HEK293T (cell line): ENCODE results near the gene TMEM130.

Experiments used
- ARNT ChIP-seq: fragments of 450-650 bp; IDR thresholded peaks from 2 replicates; pipeline ENCODE4 v1.6.1; 2017; ENCODE audit warnings: mild to moderate bottlenecking
- BHLHE40 ChIP-seq: fragments of 450-650 bp; IDR thresholded peaks from 2 replicates; pipeline ENCODE4 v1.6.1; 2016; ENCODE audit warnings: mild to moderate bottlenecking, moderate library complexity, borderline replicate concordance
- CTBP1 ChIP-seq: fragments of 450-650 bp; IDR thresholded peaks from 2 replicates; pipeline ENCODE4 v1.6.1; 2016; ENCODE audit warnings: borderline replicate concordance
- ELF4 ChIP-seq: fragments of 450-650 bp; IDR thresholded peaks from 2 replicates; pipeline ENCODE4 v1.6.1; 2017; ENCODE audit warnings: antibody characterized with exemption
- FOXA1 ChIP-seq: fragments of 450-650 bp; IDR thresholded peaks from 2 replicates; pipeline ENCODE4 v1.6.1; 2016; ENCODE audit warnings: mild to moderate bottlenecking
- FOXM1 ChIP-seq: fragments of 450-650 bp; IDR thresholded peaks from 2 replicates; pipeline ENCODE4 v1.6.1; 2017; ENCODE audit warnings: mild to moderate bottlenecking, borderline replicate concordance
- L3MBTL2 ChIP-seq: fragments of 450-650 bp; conservative IDR thresholded peaks from 2 replicates; pipeline ENCODE4 v1.6.1; 2016; ENCODE audit warnings: mild to moderate bottlenecking
- LEF1 ChIP-seq: fragments of 450-650 bp; IDR thresholded peaks from 2 replicates; pipeline ENCODE4 v1.6.1; 2017; ENCODE audit warnings: mild to moderate bottlenecking, borderline replicate concordance
- NFRKB ChIP-seq: fragments of 450-650 bp; IDR thresholded peaks from 2 replicates; pipeline ENCODE4 v1.6.1; 2016; ENCODE audit warnings: mild to moderate bottlenecking, moderate library complexity
- SP1 ChIP-seq: fragments of 450-650 bp; IDR thresholded peaks from 2 replicates; pipeline ENCODE4 v1.6.1; 2017
- SUZ12 ChIP-seq: fragments of 450-650 bp; IDR thresholded peaks from 2 replicates; pipeline ENCODE4 v1.6.1; 2016; ENCODE audit warnings: mild to moderate bottlenecking
- TARDBP ChIP-seq: fragments of 450-650 bp; IDR thresholded peaks from 2 replicates; pipeline ENCODE4 v1.6.1; 2016
- ZNF384 ChIP-seq: fragments of 450-650 bp; IDR thresholded peaks from 2 replicates; pipeline ENCODE4 v1.6.1; 2016

DNA sequence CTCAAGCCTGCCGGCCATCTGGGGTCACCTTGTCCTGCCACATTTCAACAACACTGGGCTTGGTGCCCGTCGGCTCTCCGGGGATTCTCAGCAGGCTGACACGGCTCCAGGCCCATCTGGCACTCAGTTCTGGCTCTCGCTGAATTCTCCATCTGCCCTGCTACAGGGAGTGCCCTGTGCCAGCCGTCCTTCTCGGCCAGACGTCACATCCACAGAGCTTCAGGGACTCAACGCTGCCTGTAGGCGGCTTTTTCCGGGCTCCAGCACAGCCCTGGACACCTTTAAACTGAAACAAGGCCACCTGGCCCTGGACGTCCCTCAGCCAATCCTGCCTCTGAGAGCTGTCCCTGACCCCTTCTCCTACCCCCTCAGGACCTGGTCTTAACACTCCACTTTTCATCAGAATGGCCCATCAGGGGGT lies 43.0 kb downstream of the TMEM130 start:
- TF ChIP-seq BHLHE40 (no peak), SP1 (no peak), SUZ12 (no peak), FOXA1 (no peak), NFRKB (no peak), LEF1 (no peak), L3MBTL2 (no peak), TARDBP (no peak), FOXM1 (no peak), CTBP1 (no peak), ELF4 (no peak), ARNT (no peak), ZNF384 (no peak)
